ENCODE data around the gene CNTLN.

Gene CNTLN, protein sequence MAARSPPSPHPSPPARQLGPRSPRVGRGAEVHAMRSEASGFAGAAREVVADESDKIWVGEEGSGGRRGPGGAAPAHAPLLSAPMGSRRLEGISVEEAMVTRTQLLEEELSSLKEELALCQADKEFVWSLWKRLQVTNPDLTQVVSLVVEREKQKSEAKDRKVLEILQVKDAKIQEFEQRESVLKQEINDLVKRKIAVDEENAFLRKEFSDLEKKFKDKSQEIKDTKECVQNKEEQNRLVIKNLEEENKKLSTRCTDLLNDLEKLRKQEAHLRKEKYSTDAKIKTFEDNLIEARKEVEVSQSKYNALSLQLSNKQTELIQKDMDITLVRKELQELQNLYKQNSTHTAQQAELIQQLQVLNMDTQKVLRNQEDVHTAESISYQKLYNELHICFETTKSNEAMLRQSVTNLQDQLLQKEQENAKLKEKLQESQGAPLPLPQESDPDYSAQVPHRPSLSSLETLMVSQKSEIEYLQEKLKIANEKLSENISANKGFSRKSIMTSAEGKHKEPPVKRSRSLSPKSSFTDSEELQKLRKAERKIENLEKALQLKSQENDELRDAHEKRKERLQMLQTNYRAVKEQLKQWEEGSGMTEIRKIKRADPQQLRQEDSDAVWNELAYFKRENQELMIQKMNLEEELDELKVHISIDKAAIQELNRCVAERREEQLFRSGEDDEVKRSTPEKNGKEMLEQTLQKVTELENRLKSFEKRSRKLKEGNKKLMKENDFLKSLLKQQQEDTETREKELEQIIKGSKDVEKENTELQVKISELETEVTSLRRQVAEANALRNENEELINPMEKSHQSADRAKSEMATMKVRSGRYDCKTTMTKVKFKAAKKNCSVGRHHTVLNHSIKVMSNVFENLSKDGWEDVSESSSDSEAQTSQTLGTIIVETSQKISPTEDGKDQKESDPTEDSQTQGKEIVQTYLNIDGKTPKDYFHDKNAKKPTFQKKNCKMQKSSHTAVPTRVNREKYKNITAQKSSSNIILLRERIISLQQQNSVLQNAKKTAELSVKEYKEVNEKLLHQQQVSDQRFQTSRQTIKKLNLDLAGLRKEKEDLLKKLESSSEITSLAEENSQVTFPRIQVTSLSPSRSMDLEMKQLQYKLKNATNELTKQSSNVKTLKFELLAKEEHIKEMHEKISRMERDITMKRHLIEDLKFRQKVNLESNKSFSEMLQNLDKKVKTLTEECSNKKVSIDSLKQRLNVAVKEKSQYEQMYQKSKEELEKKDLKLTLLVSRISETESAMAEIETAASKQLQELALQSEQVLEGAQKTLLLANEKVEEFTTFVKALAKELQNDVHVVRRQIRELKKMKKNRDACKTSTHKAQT (N-terminal part only)

DNA sequence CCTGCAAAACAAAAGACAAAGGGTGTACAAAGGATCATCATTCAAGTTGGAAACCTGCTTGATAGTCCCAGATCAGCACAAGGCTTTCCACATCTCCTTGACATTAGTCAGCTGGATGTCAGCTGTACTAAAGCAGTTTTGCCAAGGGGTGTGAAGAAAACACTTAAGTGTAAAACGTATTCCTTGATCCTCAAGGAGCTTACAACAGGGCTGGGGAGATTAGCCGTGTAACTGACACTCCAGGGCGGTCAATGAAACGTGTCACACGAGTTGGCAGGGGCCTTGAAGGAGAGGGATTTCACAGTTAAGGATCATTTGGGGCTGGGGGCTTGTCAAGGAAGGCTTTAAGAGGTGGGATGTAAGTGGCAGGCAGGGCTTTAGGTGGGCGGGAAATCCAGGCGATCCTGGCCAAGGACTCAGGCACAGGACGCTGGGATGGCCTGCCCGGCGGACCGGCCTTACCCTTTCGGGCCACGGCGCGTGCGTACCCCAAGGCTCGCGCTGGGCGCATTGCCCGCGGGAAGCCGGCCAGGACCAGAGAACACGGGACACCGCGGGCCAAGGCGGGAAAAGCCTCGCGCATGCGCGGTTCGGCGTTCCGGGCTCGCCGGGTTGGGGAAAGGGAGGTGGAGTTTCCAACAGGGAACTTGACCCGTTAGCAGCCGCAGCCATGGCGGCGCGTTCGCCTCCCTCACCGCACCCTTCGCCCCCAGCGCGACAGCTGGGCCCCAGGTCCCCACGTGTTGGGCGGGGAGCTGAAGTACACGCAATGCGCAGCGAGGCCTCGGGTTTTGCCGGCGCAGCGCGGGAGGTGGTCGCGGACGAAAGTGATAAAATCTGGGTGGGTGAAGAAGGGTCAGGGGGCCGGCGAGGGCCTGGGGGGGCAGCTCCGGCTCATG, at the start of gene CNTLN:
TSS of gene CNTLN (plus strand) at position 645 of the 899 bp plus-strand sequence. CDS start at position 671, 26 bp downstream.
- DNase-seq, result peak; percentile 53

DNA sequence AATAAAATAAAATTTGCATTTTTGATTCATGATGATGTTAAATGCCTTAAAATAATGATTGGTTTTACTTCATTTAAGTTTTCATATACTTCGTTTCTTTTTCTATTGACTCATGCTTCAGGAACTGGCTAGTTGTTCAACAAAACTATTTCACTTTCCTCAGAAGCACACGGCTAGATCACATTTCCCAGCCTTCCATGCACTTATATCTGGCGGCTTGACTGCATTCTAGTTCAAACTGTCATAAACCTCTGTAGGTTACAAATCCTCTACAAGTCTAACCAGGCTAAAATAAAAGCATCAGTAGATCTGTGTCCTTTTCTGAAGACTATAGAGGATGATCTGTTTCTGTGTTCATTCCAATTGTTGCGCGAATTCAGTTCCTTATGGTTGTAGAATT, 46.3 kb upstream of the CNTLN start:
- DNase-seq, result no peak

DNA sequence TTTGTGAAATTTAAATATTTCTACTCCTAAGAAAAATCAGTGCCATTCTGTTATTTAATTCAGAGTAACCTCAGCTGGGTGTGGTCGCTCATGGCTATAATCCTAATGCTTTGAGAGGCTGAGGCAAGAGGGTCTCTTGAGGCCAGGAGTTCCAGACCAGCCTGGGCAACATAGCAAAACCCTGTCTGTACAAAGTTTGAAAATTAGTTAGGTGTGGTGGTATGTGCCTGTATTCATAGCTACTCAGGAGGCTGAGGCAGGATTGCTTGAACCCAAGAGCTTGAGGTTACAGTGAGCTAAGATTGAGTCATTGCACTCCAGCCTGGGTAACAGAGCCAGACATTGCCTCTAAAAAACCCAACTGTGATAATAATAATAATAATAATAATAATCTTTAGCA, 44.8 kb upstream of the CNTLN start:
- no peak for DNase-seq

DNA sequence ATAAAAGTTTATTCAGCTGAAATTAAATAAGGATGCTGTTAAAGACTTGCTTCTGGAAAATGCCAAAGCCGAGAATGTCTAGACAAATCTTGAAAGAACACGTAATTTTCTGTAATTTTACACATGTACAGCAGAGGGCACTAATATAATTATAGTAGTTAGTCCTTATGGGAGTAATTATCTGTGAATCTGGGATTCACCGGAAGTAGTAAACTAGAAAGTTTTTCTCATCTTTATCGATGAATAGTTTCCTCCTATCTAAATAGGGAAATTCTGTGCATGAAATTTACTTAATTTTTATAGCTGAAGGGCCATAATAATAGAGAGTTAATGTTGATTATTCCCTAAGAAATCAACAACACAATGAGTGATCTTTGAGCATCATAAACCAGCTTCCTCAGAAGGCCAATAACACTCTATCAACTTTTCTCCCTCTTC, 18.4 kb upstream of the CNTLN start:
- no peak for DNase-seq

DNA sequence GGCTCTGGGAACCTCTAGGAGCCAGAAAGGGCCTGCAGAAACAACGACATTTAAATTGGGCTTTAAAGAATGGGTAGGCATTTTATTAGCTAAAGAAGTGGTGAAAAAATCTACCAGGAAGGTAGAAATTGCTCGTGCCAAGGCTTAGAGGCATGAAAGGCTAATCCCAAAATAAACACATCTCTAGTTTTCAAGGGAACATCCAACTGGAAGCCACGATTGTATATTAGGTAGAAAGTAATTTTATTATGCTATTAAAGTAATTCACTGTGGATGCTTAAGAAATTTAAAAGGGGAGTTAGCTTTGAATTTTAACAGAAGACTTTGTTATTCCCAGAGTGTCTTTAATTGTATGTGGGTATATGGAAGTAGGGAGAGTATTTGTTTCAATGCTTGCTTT, 17.5 kb upstream of the CNTLN start:
- no peak for DNase-seq

DNA sequence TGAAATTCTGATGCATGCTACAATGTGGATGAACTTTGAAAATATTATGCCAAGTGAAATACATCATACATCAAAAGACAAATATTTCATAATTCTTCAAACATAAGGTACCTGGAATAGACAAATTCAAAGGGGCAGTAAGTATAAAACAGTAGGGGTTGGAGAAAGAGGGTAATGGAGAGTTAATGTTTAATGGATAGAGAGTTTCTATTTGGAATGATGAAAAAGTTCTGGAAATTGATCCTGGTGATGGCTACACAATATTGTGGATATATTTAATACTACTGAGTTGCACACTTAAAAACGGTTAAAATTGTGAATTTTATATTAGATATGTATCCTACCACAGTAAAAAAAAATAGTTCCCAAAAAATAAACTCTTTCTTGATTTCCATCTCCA, 14.6 kb upstream of the CNTLN start:
- no peak for DNase-seq

DNA sequence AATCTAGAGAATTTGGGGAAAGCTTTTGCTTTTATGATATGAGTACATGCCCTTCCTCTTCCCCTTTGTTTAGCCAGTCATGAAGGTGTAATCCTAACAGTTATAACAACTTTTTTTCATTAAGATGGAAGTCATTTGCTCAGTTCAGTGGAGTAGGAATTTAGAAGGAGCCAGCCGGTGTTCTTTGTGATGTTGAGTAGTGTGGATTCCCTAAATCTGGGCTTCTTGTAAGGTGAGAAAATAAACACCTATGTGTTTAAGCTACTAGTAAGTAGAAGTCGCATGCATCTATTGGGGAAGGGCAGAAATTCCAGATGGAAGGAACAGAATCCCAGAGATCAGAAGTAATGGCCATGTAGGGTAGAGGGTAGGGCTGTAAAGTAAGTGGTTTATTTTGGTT, 13.6 kb upstream of the CNTLN start:
- DNase-seq, result no peak

DNA sequence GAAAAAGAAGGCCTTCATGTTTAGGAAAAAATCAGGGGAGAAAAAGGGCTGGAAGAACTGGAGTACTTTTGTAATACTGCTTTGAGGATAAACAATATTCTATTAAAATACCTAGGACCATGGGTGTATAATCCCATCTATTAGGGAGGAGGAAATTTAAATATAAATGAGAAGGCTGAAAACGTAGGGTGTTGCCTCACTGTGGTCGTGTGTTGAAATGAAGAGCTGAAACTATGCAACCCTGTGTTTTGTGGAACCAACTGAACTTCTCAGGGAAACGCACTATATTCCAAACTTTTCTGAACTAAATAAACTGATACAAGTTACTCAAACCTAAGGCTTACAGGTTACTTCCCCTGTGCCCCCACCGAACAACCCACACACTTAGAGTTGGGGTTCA, 4.5 kb upstream of the CNTLN start:
- DNase-seq, result no peak

DNA sequence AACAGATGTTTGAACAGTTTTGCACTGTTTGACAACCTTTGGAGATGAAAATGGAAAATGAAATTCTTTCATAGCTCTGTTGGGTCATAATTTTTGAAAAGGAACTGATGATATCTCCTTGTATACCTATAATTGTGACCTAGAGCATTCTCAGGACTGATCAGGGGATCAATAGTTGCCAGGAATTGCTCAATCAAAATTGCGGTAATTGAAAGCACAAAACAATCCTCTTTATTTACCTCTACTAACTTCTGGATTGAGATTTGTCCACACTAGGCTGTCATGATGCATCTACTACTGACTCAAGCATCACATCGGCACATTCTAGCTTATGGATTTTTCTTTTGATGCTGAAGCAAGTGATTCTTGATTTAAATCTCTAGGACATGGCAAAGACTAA, 4.1 kb upstream of the CNTLN start:
- DNase-seq, result no peak

DNA sequence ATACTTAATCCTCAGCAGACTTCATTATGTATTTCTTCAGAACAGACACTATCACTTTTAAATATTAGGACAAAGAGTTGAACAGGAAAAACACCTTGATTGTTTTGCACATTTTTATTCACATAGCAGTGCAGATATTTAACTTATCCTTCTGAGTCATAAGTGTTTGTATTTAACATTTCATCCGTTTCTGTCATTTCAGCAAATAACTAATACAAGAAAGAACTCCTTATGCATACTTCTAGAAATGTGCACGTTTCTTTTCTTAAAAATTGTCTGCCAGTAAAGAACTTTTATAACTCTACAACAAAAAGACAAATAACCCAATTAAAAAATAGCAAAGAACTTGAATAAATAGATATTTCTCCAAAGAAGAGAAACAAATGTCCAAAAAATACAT, 3.3 kb upstream of the CNTLN start:
- DNase-seq, result no peak

DNA sequence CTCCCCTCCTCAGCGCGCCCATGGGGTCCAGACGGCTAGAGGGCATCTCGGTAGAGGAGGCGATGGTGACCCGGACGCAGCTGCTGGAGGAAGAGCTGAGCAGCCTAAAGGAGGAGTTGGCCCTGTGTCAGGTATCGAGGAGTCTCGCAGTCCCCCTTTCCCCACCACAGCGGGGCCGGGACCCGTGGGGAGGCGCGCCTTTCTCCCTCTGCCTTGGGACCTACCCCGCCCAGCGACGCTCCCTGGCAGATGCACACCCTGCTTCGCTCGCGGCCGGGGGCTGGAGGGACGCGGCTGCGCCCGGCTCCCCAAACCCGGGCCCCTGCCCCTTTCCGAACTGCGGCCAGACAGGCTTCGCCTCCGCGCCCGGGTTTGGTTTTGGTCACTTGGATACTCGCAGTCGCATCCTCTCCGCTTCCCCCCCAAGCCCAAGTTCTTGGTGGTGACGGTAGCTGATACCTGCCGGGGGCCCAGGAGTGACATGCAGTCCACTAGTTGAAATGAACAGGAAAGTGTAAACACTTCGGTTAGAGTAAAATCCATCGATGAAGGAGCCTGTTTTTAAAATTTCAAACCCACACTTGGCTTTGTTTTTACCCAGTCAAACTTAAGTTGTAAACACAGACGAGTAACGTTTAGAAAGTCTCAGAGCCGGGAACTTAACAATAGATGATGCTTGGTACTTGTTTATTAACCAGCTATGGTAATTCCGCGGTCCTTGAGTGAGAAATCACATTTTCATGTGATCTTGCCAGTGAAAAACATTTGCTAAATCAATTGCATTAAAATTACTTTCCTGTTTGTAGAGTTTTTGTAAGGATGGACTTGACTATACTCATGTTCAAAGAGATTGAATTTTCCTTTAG, 688 bp downstream of the CNTLN start:
- peak; percentile 31 for DNase-seq

DNA sequence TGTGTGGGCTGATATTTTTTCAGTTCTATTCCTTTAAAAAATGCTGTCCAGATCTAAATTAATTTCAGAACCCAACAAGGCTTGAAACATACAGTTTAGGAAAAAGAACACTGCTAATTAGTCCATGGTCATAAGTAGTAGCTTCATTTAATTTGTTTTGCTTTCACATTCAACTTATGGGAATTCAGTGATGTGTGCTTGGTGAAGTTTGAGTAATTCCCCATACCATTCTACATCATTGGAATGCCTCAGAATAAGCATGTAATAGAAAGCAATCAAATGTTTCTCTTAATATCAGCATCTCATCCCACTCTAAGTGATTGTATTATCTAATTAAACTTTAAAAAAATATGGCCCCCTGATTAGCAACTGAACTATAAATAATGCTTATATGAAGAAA, 2.7 kb downstream of the CNTLN start:
- no peak for DNase-seq

DNA sequence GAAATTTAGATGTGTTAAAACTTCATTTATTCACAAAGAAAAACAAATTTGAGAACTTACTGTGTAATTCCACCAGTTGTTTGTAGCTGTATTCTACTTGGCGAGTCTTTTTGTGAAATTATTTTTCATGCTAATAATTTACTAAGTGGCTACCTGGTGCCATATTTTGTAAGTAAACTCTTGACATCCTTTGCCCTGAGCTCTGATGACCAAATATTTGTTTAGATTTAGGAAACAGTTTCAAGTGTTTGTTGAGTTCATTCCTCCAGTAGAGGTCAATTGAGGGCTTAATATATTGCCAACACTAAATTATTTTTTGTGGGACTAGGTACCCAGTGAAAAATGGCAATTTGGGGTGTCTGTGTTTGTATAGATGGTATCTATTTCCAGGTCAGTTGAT, 3.7 kb downstream of the CNTLN start:
- DNase-seq, result no peak

DNA sequence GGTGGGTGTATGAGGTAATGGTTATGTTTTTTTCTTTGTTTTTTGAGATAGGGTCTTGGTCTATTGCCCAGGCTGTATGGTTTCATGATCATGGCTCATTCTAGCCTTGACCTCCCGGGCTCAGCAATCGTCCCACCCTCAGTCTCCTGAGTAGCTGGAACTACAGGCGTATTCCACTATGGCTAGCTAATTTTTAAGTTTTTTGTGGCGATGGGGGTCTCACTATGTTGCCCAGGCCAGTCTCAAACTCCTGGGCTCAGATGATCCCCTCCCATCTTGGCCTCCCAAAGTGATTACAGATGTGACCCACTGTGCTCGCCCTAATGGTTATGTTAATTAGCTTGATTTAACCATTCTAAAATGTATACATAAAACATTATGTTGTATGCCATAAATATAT, 5.6 kb downstream of the CNTLN start:
- DNase-seq, result no peak

DNA sequence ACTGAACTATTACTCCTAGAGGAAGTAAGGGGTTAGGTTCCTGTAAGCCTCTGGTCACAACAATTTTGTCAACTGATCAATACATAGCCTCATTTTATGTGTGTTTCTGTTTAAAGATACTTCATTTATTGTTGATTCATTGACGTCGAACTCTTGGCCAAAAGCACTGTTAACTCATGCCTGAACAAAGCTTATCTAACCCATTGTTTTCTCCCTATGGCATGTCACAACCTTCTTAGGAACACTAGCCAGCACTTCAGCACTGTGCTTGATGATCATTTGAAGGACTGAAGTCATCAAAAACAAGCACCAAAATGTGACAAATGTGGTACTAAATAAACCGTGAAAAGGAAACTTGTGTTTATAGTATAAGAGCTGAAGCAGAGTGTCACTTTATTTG, 13.5 kb downstream of the CNTLN start:
- no peak for DNase-seq

DNA sequence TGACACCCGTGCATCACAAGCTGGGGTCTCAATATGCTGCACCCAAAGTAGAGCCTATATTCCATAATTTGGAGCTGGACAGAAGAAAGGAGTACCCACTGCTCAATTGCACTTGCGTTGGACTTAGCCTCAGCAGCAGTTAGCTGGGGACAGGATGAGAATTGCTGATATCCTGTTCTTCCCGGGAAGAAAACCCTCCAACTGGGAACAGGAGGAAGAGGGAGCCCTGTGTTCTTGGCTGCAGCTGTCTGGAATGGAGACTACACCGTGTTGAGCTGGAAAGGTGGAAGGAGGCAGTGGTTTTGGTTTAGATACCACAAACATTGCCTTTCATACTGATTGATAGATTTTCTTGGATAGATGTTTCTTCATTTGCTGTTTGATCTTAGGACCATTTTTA, 24.6 kb downstream of the CNTLN start:
- DNase-seq, result no peak

DNA sequence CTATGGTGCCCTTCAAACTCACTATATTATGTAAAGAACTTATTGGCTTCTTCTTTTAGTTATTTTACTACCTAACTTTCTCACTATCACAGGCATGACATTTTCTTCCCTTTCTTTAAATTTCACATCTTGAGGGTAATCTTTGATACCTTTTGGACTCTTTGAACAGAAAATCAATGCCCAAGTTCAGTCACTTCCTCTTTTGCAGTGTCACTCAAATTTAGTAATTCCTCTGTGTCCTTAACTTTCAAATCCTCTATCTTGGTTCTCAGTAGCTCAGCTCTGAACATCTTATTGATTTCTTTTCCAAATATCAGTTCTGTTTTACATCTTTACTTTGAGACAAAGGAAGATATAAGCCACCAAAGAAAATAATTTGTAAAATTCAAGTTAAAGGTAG, 25.5 kb downstream of the CNTLN start:
- DNase-seq, result no peak

DNA sequence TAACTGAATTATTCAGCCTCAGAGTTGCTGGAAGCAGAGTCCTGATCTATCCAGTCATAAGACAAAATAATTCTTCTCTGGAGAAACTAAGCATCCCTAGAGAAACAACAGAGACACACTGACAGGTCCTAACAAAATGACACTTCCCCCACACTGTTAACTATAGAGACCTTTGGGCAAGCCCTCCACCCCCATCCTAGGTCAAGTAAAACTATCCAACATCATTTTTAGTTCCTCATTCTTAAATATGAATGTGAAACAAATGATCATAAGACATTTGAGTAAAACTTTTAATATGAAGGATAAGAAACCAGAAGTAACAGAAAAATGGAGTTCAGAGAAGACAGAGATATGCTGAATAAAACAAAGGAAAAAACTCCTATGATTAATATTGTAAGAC, 30.9 kb downstream of the CNTLN start:
- DNase-seq, result no peak

DNA sequence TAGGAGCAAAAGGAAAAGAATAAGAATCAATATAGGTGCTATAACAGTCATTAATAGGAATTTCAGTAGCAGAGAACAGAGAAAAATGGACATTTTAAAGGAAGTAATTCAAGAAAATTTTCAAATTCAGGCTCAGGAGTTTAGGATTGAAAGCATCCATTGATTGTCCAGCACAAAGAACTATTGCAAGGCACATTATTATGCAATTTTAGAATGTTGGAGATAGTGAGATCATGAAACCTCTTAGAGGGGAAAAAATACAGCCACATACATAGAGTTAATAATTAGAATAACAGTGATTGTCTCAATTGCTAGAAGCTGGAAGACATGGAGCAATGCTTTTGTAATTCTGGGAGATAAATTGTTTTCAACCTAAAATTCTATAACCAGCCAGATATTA, 31.5 kb downstream of the CNTLN start:
- no peak for DNase-seq

DNA sequence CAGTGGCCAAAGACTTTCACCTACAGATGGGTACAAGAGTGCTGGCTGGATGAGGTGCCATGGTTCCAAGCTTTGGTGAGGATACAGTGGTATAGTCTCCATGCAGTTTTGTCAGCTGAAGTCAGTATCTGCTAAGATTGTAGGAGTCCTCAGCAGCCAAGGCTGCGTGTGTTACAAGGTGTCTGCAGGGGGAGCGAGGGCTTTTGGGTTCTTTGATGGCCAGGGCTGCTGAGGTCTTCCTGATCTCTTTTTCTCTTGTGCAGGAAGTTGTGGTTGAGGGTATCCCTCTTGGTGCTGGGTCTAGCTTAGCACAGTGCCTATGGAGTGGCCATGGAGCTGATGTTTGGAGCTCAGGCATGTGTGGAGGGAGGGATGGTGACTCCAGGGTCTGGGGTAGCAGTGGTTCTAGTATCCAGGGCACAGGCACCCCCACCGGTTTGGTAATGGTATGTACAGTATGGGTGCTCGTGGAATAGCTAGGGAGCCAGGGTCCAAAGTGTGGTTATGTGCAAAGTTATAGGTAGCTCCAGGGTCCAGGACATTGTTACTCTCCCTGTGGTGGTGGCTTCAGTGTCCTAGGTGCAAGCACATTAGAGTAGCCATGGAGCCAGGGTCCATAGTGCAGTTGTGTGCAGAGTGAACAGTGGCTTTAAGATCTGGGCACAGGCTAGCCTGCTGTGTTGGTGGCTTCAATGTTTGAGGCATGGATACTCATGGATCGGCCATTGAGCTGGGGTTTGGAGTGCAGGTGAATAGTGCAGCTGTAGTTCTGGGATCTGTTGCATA, 36.7 kb downstream of the CNTLN start:
- DNase-seq, result no peak

All from NCI-H510A (cell line).